Pancreas (tissue), 10 donors: ENCODE data around the gene MYLK. TPM values are rescaled to one million over a fixed set of nuclear protein-coding genes. Genes with fewer than 3 reads are reported as not detected.
A peak's percentile ranks its signal among the peaks of the same experiment; 100 is the strongest.

Source experiments
- ATAC-seq, 4 donors: fragments of 200-7000 bp; cut with Tn5 transposase; one replicate each; pipeline versions ENCODE4 v1.8.0 to v1.9.1; 2020; ENCODE audit warnings: mild to moderate bottlenecking in 4 of 4, moderate library complexity in 4 of 4
- DNase-seq, 6 donors: peaks; one replicate each; pipeline ENCODE4 v3.0.0-alpha.2; 2020
- FAIRE-seq: peaks from 2 replicates; lab custom pipeline; 2012; peaks lifted over from hg19 to GRCh38; lab: Jason Lieb, UNC
- H3K27ac ChIP-seq, 4 donors: fragments of 200-600 bp; sonication (generic); 1 replicate in 3 of 4; 2 replicates in 1 of 4; pipeline versions ENCODE4 v1.5.0 to v1.8.0; 2020
- H3K27me3 ChIP-seq, 4 donors: fragments of 200-600 bp; one replicate each; pipeline ENCODE4 v1.8.0; 2021
- H3K36me3 ChIP-seq, 3 donors: fragments of 200-600 bp; sonication (generic) in 1 of 3; one replicate each; pipeline versions ENCODE4 v1.5.0 to v1.8.0; 2020 to 2021
- H3K4me1 ChIP-seq, 3 donors: fragments of 200-600 bp; one replicate each; pipeline ENCODE4 v1.8.0; 2021
- H3K4me3 ChIP-seq, 4 donors: fragments of 200-600 bp; sonication (generic) in 2 of 4; one replicate each; pipeline versions ENCODE4 v1.5.0 to v1.8.0; 2020 to 2021
- H3K9me3 ChIP-seq, 4 donors: fragments of 200-600 bp; one replicate each; pipeline ENCODE4 v1.8.0; 2021
- CTCF ChIP-seq, 4 donors: fragments of 200-600 bp; sonication (generic) in 3 of 4; IDR thresholded peaks; one replicate each; pipeline versions ENCODE4 v1.5.0 to v1.8.0; 2021; ENCODE audit warnings: antibody characterized with exemption in 4 of 4
- WGBS, 2 donors: extraction: QIAGEN DNeasy Blood & Tissue Kit; methylation state at CpG; one replicate each; pipeline ENCODE4 v1.1.7; 2013; 5-methylcytosine and 5-hydroxymethylcytosine counted together
- intact Hi-C, 3 donors: fragments of 100-400 bp; cut with DNase I; formaldehyde crosslinking; loops; one replicate each; pipeline versions ENCODE4 v1.11.1 to v1.14.2; 2022
- polyA plus RNA-seq, 2 donors: library from polyadenylated mRNA; stranded (reverse); fragments of 200-250 nt; gene quantifications; one replicate each; pipeline ENCODE4 v1.2.3, GENCODE V29; 2013
- total RNA-seq, 6 donors: library from RNA; stranded (reverse); fragmentation: NEBNext Ultra II Directional in 4 of 6; extraction: Animal tissue kit (Norgen Biotek cat#: 25700) in 4 of 6; gene quantifications; one replicate each; pipeline versions ENCODE4 v1.2.1 to v1.2.4, GENCODE V29; 2021 to 2023
- donor health status: healthy with polysubstance abuse.
- donor health status: DM: no; HTN: no; CAD: no; lungs with moderate emphysema.
- donor health status: DM: no; HTN: no; CAD: no.
- donor health status: control.
- donor health status: control.
- donor health status: Bipolar disorder and iron deficiency.
- donor health status: DM: yes; HTN: yes; CAD: no.
- donor health status: DM: no; HTN: no; CAD: no.
- donor health status: DM: no; HTN: no; CAD: no.
- donor health status: DM: yes; HTN: yes; CAD: no.

MYLK gene
- total and polyA plus RNA-seq, 8 donors = 3.1 to 12.0 (median 6.7) TPM

DNA sequence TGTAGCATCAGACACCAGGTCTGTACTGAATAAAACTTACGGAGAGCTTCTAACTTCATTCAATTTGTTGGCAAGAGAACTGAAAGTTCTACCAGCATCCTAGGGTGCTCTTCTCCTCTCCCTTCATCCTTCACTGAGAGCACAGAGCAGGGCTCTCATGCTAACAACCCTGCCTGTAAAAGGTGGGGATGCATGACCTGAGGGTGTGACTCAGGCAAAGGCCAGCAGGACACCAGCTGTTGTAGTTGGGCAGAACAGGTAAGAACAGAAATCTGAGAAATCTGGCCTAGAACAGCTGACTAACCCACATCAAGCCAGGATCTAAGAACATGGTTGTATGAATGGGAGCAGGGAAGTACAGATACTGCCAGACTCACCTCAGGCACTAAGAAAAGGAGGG lies 64.2 kb downstream of the MYLK start:
- FAIRE-seq (no peak), DNase-seq (no peak), ATAC-seq (no peak)
- Histone ChIP-seq H3K4me3 (no peak overlapping the region), H3K27me3 (no peaks in the 10 kb centered on the region), H3K9me3 (no peaks in the 10 kb centered on the region), H3K27ac (no peak overlapping the region), H3K4me1 (no peaks in the 10 kb centered on the region), H3K36me3 (no peaks in the 10 kb centered on the region)
- intact Hi-C loops = no loop called here
- WGBS, 2 donors = 95 to 96% methylated on average over 1 of the region's 1 CpG
- no peak for TF ChIP-seq CTCF (IDR thresholded peaks at IDR 0.05)

- ATAC-seq = no peak
- no peak overlapping the region for H3K4me3 ChIP-seq
- H3K4me1 ChIP-seq = no peaks in the 10 kb centered on the region
- H3K27me3 ChIP-seq = no peaks in the 10 kb centered on the region
- no peaks in the 10 kb centered on the region for H3K9me3 ChIP-seq
- WGBS, 2 donors = 49 to 53% methylated on average over 2 of the region's 2 CpGs
- TF ChIP-seq CTCF (IDR thresholded peaks at IDR 0.05) = no peak
- no peak for FAIRE-seq
- no peaks in the 10 kb centered on the region for H3K36me3 ChIP-seq
- H3K27ac ChIP-seq = no peak overlapping the region
- intact Hi-C loops = no loop called here
- no peak for DNase-seq
Measured at GRCh38 chr3:123818921-123819429, 65.2 kb downstream of the MYLK start.

DNA sequence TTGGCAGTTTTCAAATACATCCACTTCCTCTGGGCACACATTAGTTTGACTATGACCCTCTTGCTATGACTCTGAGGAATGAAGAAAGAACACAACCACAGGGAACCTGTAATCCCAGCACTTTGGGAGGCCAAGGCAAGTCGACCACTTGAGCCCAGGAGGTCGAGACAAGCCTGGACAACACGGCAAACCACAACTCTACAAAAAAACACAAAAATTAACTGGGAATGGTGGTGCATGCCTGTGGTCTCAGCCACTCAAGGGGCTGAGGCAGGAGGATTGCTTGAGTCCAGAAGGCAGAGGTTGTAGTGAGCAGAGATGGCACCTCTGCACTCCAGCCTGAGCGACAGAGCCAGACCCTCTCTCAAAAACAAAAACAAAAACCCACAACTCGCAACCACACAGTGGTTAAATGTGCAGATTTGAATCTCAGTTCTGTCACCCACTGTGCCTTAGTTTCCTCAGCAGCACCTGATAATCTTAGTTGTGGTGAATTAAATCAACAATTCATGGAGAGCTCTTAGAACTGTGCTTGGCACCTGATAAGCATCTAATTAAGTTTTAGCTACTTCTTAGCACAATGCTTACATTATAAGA lies 65.7 kb downstream of the MYLK start:
- H3K27ac ChIP-seq = no peak overlapping the region

DNA sequence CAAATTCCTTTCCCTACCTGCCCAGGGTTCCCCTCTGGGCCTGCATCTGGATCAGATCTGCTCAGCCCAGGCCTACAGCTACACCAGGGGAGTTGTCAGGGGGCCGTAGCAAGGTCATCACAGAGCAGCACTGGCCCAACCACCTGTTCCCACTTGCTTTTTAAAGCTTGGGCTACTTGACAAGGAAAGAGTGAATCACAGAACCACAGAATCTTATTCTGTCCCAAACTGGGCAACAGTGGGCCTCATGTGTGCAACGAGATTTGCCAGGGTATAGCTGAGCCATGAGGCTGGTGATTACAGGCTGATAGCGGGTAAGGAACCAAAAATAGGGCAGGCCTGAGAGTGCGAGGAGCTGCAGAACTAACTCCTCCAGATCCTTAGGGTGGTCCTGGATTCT lies 66.7 kb downstream of the MYLK start:
- 81 to 90% methylated on average over 4 of the region's 4 CpGs for WGBS, 2 donors
- ATAC-seq (no peak), DNase-seq (no peak), FAIRE-seq (no peak)
- no peaks in the 10 kb centered on the region for H3K4me1 ChIP-seq
- no peak for TF ChIP-seq CTCF (IDR thresholded peaks at IDR 0.05)
- H3K27me3 ChIP-seq = no peaks in the 10 kb centered on the region
- H3K36me3 ChIP-seq = no peaks in the 10 kb centered on the region
- no peak overlapping the region for H3K27ac ChIP-seq
- intact Hi-C loops = no loop called here
- H3K4me3 ChIP-seq = no peak overlapping the region
- H3K9me3 ChIP-seq = no peaks in the 10 kb centered on the region

More for the DNA sequence above, 65.7 kb downstream of the MYLK start:
- TF ChIP-seq CTCF (IDR thresholded peaks at IDR 0.05) = no peak
- no peaks in the 10 kb centered on the region for H3K36me3 ChIP-seq
- no peaks in the 10 kb centered on the region for H3K27me3 ChIP-seq
- 47 to 53% methylated on average over 5 of the region's 5 CpGs for WGBS, 2 donors
- ATAC-seq (no peak), FAIRE-seq (no peak), DNase-seq (no peak)
- intact Hi-C loops = no loop called here
- H3K4me1 ChIP-seq = no peaks in the 10 kb centered on the region
- no peaks in the 10 kb centered on the region for H3K9me3 ChIP-seq
- H3K4me3 ChIP-seq = no peak overlapping the region

- H3K4me1 ChIP-seq = no peaks in the 10 kb centered on the region
- H3K4me3 ChIP-seq = no peak overlapping the region
- H3K36me3 ChIP-seq = no peaks in the 10 kb centered on the region
- ATAC-seq (peak in 1 of 4 donors; percentile 32), DNase-seq (no peak), FAIRE-seq (no peak)
- no peaks in the 10 kb centered on the region for H3K27me3 ChIP-seq
- WGBS, 2 donors = 66% methylated on average over 5 of the region's 5 CpGs
- H3K9me3 ChIP-seq = no peaks in the 10 kb centered on the region
- intact Hi-C loops = no loop called here
- no peak overlapping the region for H3K27ac ChIP-seq
- TF ChIP-seq CTCF (IDR thresholded peaks at IDR 0.05) = no peak
Measured at GRCh38 chr3:123816673-123817207, 67.4 kb downstream of the MYLK start.
